Activated naive CD8-positive, alpha-beta T cell treated with anti-CD3 and anti-CD28 coated beads, Interleukin-2, amount 50 U/mL, for 16 hours (primary cell): ENCODE data around the gene MPPED1.

Source experiments
- DNase-seq: peaks from one replicate; pipeline ENCODE4 v3.0.0-alpha.2; 2020; ENCODE audit warnings: low read depth, low spot score

MPPED1 gene

DNA sequence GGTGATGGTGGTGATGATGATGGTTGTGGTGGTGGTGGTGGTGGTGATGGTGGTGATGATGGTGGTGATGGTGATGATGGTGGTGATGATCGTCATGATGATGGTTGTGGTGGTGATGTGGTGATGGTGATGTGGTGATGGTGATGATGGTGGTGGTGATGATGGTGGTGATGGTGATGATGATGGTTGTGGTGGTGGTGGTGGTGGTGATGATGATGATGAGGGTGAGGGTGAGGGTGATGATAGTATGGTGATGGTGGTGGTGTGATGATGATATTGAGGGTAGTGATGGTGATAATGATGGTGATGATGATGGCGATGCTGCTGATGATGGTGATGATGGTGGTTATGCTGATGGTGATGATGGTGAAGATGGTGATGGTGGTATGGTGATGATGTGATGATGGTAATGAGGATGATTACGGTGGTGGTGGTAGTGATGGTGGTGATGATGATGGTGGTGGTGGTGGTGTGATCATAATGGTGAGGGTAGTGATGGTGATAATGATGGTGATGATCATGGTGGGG lies 63.8 kb downstream of the MPPED1 start:
- DNase-seq, result no peak

DNA sequence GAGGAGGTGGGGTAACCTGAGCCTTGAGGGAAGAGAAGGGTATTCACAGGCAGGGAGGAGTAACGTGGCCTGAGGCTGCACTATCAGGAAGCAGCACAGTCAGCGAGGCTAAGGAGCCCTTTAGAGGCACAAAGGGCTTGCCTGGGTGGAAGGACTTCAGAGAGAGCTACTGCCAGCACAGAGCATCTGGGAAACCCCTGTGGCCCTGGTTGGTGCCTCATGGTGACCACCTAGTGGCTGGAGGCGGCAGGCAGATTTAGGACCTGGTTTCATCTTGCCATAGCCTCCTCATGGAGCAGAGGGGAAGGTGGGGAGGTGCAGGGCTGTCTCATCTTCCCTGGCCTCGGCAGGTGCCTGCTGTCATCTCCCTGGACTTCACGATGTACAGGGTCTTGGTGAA lies 64.5 kb downstream of the MPPED1 start:
- DNase-seq, result no peak

DNA sequence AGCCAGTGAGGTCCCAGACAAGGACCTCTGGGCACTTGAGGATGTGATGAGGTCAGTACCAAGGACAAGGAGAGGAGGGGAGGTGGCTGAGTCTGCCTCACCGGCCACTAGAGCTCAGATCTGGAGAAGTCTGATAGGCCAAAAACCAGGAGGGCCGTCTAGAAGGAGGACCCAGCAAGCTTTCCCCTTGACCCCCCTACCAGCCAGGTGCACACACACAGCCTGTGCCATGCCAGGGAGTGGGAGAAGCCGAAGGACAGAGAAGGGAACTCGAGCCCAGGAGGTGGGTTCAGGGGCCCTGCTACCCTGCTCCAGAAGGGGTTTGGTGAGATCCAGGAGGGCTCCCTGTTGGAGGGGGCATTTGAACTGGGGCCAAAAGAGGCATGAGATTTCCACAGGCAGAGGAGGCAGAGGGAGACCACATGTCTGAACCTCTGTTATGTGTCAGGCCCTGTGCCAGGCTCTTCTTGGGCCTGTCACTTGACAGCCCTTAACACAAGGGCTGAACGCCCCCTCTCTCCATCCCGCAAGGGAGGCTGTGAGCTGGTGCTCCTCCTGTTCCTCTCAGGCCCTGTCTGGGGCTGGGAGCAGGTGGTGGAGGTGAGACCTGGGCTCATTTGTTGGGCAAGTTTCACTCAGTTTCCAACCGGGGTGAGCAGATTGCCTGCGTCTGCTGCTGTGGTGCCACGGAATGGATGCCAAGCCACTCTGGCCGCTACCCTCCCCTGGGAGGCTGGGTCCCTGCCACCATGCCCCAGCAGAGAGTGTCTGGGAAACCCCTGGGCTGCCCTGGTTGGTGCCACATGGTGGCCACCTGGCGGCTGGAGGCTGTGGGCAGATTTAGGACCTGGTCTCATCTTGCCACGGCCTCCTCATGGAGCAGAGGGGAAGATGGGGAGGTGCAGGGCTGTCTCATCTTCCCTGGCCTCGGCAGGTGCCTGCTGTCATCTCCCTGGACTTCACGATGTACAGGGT lies 65.2 kb downstream of the MPPED1 start:
- DNase-seq, result no peak

DNA sequence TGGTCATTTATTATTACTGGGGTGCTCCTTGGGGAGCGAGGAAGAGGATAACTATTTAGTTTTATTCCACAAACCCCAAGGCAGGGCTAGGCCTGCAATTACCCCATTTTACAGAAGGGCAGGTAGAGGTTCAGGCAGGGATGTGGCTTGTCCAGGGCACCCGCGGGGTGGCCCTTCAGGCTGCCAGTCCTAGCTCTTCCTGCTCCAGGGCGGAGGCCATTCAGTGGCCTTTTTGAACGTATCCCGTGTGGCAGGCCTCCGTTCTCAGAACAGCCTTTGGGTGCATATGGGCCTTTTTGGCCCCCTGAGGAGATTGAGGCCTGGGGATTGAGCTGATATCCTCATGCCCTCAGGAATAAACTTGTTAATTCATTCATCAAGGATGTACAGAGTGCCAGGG lies 66.2 kb downstream of the MPPED1 start:
- DNase-seq, result no peak

DNA sequence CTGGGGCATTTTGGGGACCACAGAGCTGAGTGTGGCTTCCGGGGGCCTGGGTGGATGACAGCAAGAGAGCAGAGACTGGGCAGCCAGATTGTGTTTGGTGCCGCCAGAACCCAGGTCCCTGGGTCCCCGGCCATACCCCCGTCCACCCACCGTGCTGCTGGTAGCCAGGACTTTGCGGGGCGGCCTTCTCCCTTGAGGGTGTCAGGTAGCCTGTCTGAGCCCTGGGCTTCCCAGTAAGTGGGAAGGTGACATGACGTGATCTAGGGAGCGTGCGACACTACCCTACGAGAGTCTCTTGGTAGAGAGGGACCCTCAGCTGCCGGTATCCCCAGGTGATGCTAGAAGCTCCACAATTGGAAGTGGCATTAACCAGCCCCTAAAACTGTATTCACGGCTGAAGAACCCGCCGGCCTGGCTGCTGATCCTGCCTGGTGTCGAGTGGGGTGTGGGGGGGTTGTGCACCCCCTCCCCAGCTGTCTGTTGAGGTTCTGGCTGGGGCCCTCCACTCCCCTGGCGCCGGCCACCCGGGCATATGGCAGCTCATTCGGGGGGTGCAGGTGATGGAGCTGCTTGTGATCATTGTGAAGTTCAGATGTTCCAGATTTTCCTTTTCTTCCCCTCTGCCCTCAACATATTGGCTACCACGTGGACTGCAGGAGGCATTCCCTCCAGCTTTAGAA lies 66.9 kb downstream of the MPPED1 start:
- DNase-seq, result no peak

DNA sequence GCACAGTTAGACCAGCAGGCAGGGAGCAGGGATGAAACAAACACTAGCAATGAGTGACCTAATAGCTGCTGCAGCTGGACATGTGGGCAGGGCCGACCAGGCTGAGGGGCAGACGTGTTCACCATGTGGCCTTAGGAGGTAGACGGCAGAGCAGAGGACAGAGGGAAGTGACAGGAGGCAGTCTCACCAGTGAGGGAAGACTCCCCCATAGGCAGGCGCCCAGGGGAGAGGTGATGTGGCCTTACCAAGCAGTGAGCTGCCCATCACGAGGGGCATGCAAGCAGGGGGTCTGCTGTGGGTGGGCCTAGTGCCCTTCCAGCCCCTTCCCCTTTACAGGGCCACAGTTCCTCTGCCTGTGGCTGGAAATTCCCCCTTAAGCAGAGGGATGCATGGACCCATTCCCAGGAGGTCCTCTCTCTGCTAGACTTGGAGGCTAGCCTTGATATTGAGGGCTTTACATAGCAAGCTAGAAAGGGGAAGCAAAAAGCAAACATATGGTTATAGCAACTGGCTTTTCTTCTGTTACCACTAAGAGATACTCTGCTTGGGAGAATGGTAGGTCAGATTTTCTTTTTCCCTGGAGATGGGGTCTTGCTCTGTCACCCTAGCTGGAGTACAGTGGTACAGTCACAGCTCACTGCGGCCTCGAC lies 67.6 kb downstream of the MPPED1 start:
- no peak for DNase-seq

DNA sequence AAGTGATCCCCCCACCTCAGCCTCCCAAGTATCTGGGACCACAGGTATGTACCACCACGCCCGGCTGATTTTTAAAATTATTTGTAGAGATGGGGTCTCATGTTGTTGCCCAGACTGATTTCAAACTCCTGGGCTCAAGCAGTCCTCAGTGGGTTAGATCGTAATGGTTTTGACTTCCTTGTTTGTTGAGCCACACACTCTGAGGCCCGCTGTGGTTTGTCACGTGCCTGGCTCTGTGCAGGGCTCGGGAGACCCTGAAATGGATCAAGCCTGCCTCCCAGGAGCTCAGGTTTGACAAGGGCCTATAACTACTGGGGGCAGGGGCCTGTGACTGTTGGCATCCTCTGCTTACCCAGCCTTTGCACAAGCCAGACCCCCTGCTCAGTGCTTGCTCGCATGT lies 68.1 kb downstream of the MPPED1 start:
- no peak for DNase-seq

DNA sequence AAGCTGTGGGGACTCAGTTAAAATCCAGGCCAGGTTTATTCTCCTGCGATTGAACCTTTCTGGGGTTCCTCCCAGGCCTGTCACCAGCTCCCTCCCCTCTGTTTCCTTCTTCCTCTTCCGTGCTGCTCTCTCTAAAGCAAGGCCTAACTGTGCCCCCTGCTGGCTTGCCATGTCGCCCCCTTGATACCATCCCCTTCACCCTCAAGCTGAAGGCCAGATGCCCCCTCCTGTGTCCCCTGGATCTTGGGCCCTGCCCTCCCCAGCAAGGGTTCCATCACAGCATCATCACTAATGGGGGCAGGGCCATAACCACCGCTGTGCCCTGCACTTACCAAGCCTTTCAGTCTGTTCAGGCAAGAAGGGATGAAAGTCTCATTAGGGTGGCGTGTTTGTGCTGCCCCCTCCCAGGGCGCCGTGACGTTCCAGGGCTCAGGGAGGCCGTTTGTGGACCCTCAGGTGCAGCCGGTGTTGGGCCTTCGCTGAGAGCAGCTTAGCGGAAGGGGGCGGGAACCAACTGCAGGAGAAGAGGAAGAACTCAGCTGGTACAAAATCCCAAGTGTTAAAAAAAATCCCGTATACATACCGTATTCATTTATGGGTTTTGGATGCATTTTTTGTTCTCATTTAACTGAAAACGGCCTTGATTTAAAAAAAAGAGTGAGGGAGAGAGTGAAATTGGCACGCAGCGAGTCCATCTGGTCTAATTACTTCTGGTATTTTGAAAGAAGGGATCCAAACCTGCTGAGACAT lies 69.9 kb downstream of the MPPED1 start:
- DNase-seq, result no peak

DNA sequence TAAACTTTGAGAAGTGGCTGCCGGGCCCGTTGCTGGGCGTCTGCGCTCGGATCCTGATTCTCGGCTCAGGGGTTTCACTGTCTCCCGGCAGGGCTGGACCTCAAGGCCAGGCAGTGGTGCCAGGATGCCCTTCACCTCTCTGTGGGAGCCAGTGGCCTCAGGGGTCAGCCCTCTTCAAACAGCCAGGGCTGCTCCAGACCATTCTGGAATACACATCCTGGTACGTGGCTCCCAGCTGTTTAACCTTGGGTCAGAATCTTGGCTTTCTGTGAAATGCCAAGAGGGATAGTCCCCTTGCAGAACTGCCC lies 70.5 kb downstream of the MPPED1 start:
- no peak for DNase-seq

DNA sequence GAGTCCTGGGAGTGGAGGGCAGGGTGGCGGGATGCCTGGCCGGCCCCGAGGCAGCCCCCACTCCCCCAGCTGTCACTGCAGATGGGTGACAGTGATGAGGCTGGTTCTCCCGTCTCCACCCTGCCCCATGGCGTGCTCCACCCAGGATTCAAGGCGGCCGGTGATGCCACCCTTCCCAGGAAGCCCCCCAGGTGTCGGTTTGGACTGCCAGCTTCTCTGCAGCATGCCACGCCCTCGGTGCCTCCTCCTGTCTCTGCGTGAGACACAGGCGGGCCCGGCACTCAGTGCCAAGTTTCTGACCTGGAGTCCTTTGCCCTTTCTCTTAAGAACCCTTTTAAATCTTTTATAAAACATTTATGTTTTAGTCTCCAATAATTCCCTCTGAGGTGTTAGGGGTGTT lies 71.5 kb downstream of the MPPED1 start:
- DNase-seq, result no peak

DNA sequence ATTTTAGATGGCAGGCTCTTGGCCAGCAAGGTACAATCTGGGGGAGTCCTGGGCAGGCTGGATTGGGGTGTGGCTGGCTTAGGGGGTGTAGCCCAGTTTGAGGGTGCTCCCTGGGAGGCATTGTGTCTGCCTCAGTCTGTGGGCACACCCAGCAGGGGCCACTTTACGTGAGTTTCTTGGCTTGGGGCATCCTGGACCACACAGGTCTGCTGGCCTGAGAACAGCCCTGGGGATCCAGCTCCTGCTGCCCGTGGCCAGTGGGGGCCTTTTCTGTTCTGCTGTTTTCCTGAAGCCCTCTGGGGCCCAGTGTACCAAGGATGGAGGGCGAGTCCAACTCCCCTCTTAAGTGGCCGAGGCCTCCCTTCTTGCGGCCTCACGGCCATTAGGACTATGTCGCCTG lies 71.9 kb downstream of the MPPED1 start:
- DNase-seq, result no peak

DNA sequence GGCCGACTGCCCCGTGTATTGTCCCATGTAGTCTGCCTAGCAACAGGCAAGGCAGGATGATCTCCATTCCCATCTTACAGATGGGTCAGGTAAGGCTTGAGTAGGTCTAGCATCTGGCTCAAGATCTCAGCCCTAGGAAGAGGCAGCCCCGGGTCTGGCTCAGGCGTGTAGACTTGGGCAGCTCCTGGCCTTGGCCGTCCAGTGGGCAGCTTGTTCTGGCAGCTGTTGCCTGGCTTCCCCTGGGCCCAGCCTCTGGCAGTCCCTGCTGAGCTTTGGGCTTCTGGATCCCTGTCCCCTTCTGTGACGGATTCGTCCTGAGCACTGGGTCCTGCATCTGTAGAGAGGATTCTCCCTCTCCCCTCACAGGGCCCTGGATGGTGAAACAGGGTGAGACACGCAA lies 72.4 kb downstream of the MPPED1 start:
- DNase-seq, result no peak

DNA sequence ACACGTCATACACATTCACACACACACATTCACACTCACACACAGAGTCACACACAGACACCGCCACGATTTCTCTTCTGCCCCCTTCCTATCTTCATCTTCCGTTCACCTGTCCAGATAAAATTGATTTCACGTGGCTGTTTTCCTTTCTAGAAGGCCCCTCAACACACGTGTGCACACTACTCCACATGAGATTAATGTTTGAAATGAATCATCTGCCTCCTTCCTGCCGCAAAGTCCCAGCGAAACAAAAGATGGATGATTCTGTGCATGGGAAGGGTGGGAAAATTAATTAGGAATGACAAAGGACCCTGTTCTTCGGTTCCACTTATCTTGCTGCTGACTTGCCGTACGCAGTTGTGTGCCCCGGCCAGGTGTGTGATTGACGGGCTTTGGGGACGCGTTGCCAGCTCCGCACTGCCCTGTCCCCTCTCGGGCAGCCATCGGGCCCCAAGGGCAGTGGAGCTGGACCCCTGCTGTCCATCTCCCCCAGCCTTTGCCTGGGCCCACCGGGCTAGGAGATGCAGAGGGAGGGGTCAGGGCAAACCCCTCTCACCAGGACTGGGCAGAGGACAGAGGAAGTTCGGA lies 73.8 kb downstream of the MPPED1 start:
- no peak for DNase-seq

DNA sequence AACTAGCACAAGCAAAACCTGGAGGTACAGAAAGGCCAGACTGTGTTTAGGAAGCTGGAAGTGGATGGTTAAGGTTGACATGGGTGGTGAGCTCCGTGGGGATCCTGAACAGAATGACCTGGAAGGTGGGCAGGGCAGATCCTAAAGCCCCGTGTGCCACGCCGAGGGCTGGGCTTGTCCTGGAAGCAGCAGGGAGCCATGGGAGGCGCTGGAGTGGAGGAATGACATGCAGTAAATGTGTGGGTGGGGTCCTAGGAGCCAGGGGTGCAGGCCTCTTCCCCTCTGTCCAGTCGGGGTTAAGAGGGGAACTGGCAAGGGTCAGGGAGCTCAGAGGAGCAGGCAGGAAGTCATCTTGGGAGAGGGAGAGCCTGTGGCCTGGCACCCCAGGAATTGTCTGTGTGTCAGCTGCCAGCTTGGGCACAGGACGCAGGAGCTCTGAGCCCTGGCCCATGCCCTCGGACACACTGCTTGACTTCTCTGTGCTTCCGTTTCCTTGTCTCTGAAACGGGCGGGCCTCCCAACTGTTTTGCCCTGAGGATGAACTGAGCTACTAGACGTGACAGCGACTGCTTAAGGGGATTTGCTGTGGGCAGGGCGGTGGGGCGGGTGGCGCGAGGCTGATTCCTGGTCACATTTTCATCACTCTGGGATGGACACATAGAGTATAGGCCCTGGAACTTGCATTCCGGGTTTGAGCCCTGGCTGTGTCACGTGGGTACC lies 75.7 kb downstream of the MPPED1 start:
- no peak for DNase-seq

DNA sequence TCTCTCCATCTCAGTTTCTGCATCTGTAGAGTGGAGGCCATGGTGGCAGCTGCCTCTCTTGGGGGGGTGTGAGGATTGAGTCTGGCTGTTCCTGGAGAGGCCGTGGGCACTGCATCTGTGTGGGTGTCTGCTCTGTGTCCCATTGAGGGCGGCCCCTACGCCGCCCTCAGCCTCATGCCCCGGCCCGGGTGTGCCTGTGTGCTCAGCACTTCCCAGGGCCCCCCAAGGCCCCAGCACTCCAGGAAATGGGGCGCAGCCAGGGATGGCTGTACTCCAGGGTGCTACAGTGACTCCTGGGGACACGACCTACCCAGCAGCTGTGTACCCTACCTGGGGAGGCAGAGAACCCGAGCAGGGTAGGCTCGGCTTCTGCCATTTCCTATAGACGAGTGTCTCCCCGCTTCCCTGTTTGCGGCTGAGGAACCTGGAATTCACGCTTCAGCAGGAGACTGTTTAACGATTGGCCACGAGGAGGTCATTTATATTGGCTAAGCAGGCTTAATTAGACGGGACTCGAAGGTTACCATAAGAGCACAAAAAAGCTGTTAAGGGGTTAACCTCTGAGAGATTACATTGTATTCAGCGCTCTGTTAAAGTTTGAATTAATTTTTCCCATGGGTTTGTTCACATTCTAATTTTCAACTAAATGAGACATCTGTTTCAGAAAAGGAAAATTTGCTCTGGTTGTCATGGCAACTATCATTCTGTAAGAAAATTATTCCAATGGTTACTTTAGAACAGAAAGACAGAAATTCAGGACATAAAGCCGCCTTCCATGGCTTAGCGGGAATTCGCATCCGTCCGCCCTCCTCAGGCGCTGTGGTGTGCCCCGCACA lies 76.4 kb downstream of the MPPED1 start:
- DNase-seq, result no peak

DNA sequence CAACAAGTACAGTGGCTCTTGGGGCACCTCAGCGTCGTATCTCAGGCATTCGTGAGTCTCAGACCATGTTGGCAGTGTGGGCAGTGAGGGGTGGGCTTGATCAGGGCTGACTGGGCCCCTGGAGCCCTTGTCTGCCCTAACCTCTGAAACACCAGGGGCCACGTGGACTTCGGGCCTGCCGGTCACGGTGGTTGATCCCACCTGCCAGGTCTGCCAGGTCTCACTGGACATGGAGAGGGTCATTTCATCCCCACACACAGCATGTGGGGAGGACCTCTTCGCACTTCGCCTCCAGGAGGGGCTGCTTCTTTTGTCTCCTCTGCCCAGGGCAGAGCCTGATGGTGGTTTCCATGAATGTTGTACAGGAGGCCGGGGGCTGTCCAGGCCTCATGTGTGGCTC lies 77.1 kb downstream of the MPPED1 start:
- DNase-seq, result no peak

DNA sequence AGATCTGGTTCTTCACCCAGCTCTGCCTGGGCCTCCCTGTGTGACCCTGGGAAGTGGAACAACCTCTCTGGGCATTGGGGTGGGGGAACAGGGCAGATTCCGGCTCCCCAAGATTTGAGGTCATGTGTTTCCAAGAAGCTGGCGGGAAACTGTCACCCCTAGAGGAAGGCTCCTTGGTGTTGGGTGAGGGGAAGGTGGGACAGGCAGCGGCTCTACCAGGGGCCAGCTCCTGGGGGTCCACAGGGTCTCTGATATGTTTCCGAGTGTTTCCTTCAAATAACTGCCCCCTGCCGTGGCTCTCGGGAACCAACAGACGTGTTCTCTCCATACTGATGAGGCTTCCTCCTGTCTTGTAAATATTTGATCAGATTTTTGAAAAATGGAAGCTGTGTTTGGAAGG lies 78.5 kb downstream of the MPPED1 start:
- no peak for DNase-seq

DNA sequence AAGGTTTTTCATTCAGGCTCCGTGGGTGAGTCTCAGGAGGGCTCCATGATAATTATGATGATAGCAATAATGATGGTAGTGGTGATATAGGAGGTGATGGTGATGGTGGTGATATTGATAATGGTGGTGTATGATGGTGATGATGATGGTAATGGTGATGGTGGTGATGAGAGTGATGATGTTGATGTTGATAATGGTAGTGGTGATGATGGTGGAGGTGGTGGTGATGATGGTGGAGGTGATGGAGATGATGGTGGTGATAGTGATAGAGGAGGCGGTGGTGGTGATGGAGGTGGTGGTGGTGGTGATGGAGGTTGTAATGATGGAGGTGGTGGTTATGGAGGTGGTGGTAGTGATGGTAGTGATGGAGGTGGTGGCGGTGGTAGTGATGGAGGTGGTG lies 79.4 kb downstream of the MPPED1 start:
- no peak for DNase-seq

DNA sequence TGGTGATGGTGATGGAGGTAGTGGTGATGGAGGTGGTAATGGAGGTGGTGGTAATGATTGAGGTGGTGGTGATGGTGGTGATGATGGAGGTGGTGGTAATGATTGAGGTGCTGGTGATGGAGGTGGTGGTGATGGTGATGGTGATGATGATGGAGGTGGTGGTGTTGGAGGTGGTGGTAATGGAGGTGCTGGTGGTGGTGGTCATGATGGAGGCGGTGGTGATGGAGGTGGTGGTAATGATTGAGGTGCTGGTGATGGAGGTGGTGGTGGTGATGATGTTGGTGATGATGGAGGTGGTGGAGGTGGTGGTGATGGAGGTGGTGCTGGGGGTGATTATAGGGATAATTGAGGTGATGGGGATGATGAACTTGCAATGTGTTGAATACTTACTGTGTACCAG lies 79.9 kb downstream of the MPPED1 start:
- no peak for DNase-seq

DNA sequence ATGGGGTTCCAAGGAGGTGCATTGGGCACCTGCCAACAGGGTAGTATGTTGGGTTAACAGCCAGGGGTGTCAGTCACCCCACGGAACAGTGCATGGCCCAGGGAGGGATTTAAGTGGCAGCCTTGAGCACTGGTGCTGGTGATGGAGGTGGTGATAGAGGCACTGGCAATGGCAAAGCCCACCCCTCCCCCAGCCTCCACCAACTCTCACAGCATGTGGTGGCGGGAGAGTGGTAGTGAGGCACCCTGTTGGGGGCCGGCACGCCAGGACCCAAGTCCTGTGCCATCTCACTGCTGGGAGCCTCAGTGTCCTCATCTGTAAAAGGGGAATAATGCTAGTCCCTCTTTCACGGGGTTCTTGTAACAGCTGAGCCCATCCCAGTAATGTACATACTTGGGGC lies 81.5 kb downstream of the MPPED1 start:
- no peak for DNase-seq
